ENCODE measurements around the gene SV2A.

SV2A gene

GRCh38 chr1:149906570-149907075, 11.0 kb downstream of the SV2A start:
- H3K27me3 ChIP-seq (replicated peaks; ENCODE audit: control insufficient read depth, insufficient read depth, low read length): no peaks in the 10 kb centered on the region
- no peak for TF ChIP-seq CTCF (IDR thresholded peaks at IDR 0.05; ENCODE audit: insufficient read depth, low read length, poor library complexity, severe bottlenecking)

GRCh38 chr1:149903836-149904491, 13.7 kb downstream of the SV2A start:
- no peak for DNase-seq (ENCODE audit: extremely low read depth, insufficient read length)
- TF ChIP-seq CTCF (IDR thresholded peaks at IDR 0.05; ENCODE audit: insufficient read depth, low read length, poor library complexity, severe bottlenecking): no peak
- Histone ChIP-seq H3K27me3 (replicated peaks; ENCODE audit: control insufficient read depth, insufficient read depth, low read length) (no peaks in the 10 kb centered on the region), H3K36me3 (ENCODE audit: control insufficient read depth, insufficient read depth, low read length) (no peaks in the 10 kb centered on the region), H3K4me3 (replicated peaks; ENCODE audit: low read depth, low read length) (no peak overlapping the region)

More at GRCh38 chr1:149906570-149907075, 11.0 kb downstream of the SV2A start:
- no peak for DNase-seq (ENCODE audit: extremely low read depth, insufficient read length)
- H3K36me3 ChIP-seq (ENCODE audit: control insufficient read depth, insufficient read depth, low read length): no peaks in the 10 kb centered on the region
- no peak overlapping the region for H3K4me3 ChIP-seq (replicated peaks; ENCODE audit: low read depth, low read length)

GRCh38 chr1:149899460-149900284, 18.0 kb downstream of the SV2A start, which contains the start of gene BOLA1:
Gene BOLA1 (plus strand): TSS chr1:149899568. CDS start chr1:149900060, 492 bp downstream.
- peak; percentile 86 for DNase-seq (ENCODE audit: extremely low read depth, insufficient read length)
- TF ChIP-seq CTCF (IDR thresholded peaks at IDR 0.05; ENCODE audit: insufficient read depth, low read length, poor library complexity, severe bottlenecking): no peak
- no peaks in the 10 kb centered on the region for H3K36me3 ChIP-seq (ENCODE audit: control insufficient read depth, insufficient read depth, low read length)
- H3K4me3 ChIP-seq (replicated peaks; ENCODE audit: low read depth, low read length): peak within 1 kb of the TSS; percentile 64
- no peaks in the 10 kb centered on the region for H3K27me3 ChIP-seq (replicated peaks; ENCODE audit: control insufficient read depth, insufficient read depth, low read length)

GRCh38 chr1:149896575-149896974, 21.1 kb downstream of the SV2A start:
- H3K27me3 ChIP-seq (replicated peaks; ENCODE audit: control insufficient read depth, insufficient read depth, low read length): no peaks in the 10 kb centered on the region
- no peak for TF ChIP-seq CTCF (IDR thresholded peaks at IDR 0.05; ENCODE audit: insufficient read depth, low read length, poor library complexity, severe bottlenecking)

GRCh38 chr1:149888999-149889289, 28.7 kb downstream of the SV2A start:
- Histone ChIP-seq H3K4me3 (replicated peaks; ENCODE audit: low read depth, low read length) (peak overlapping the region; percentile 58), H3K27me3 (replicated peaks; ENCODE audit: control insufficient read depth, insufficient read depth, low read length) (no peaks in the 10 kb centered on the region), H3K36me3 (ENCODE audit: control insufficient read depth, insufficient read depth, low read length) (no peaks in the 10 kb centered on the region)
- no peak for TF ChIP-seq CTCF (IDR thresholded peaks at IDR 0.05; ENCODE audit: insufficient read depth, low read length, poor library complexity, severe bottlenecking)
- no peak for DNase-seq (ENCODE audit: extremely low read depth, insufficient read length)

More at GRCh38 chr1:149896575-149896974, 21.1 kb downstream of the SV2A start:
- Histone ChIP-seq H3K4me3 (replicated peaks; ENCODE audit: low read depth, low read length) (no peak overlapping the region), H3K36me3 (ENCODE audit: control insufficient read depth, insufficient read depth, low read length) (no peaks in the 10 kb centered on the region)
- DNase-seq (ENCODE audit: extremely low read depth, insufficient read length): no peak

All from GM06990 (cell line).